ENCODE measurements around the gene CIDEA.
A peak's percentile ranks its signal among the peaks of the same experiment; 100 is the strongest.
"Not testable (repeated sequence)": the region's sequence is repeated elsewhere in the genome, so short reads cannot be mapped to it uniquely, and the experiment has no call there.

The CIDEA gene, protein sequence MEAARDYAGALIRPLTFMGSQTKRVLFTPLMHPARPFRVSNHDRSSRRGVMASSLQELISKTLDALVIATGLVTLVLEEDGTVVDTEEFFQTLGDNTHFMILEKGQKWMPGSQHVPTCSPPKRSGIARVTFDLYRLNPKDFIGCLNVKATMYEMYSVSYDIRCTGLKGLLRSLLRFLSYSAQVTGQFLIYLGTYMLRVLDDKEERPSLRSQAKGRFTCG

DNA sequence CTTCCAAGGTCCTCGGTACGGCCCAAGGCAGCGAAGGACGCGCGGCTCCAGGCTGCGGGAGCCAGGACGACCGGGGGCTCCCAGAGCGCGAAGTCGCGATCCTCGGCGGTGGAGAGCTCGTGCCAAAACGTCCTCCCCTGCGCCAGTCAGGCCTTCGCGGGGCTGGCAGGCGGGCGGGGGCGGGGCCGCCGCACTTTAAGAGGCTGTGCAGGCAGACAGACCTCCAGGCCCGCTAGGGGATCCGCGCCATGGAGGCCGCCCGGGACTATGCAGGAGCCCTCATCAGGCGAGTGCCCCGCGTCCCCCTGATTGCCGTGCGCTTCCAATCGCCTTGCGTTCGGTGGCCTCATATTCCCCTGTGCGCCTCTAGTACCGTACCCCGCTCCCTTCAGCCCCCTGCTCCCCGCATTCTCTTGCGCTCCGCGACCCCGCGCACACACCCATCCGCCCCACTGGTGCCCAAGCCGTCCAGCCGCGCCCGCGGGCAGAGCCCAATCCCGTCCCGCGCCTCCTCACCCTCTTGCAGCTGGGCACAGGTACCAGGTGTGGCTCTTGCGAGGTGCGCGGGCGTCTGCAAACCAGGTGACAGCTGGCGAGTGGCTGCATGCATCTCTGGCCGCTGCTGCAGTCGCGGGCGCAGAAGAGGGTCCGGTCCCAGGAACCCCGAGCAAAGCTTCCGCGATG is at the start of gene CIDEA:
CIDEA (plus strand) TSS at position 226 of the 684 bp plus-strand sequence; CDS start at position 249, 23 bp downstream.
- no peak for DNase-seq

DNA sequence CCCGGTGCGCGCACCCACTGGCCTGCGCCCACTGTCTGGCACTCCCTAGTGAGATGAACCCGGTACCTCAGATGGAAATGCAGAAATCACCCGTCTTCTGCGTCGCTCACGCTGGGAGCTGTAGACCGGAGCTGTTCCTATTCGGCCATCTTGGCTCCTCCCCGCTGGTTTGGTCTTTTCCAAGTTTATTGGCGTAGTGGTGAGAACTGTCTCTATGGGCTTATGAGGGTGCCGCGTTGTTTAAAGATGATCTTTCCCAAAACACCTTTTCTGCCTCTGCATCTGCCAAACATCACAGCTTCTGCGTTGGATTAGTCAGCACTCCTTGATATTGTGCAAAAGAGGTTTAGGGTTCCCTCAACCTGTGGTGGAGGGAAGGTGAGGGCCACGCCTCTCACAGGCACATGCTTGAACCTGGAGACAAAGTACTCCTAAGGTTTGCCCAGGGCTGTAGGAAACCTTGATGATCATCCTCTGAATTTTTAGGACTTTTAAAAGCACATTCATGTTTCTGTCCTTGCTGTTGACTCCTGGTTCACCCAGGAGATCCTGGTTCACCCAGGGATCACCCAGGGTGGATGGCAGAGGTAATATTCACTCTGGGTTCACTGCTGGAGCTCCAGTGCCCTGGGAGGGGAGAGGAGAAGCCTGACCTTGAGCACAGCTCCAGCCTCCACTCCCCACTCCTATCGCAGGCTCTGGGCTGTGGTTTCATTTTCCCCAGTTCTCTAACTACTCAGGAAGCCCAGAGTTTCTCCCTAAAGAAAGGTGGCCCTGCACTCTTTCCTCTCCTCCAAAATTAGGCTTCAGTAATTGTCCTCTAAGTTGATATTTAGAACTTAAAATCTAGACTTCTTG is 45.6 kb upstream of the CIDEA start:
- not testable (repeated sequence) for DNase-seq

DNA sequence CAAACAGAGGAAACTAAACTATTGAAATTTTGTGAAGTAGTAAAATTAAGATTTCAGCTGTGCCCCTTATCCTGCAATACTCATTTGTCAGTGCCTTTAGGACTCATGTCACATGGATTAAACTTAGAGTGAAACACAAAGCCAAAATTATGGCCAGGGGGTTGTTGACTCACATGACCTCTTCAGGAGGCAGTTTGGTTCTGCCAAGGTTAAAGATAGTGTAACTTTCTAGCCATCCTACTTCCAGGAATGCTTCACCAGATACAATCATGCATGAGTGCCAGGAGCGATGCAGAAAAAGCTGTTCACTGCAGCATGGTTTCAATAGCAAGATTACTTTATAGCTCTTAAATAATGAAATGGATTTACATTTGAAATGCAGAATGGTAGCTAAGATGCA is 41.9 kb upstream of the CIDEA start:
- not testable (repeated sequence) for DNase-seq

DNA sequence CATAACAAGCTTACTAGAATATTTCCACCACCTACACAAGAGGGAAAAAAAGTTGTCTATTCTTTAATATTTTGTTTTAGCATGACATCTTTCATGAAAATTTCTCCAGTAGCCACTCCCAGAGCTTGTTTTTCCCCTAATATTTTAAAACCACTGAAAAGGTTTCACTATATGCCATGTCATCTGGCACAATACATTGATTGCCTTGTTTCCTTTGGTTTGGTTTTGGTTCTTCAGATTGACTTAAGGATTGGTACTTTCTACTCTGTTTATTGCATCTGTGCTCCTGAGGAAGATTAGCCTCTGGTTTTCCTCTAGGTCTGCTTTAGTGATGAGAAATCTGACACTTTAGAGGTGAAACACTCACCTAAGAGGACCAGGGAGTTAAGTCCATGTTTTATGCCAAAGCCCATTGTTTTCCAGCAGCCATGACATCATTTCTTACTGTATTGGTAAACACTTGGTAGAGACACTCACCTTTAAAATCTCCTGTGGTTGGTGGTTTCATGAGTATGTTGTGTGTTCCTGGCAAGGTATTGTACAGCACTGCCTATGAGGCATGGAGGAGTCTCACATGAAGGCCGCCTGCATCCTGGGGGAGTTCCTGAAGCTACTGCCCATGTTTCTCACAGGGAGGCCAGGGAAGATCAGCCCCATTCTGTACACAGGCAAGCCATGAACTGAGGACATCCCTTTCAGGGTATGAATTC is 39.7 kb upstream of the CIDEA start:
- DNase-seq, result not testable (repeated sequence)

DNA sequence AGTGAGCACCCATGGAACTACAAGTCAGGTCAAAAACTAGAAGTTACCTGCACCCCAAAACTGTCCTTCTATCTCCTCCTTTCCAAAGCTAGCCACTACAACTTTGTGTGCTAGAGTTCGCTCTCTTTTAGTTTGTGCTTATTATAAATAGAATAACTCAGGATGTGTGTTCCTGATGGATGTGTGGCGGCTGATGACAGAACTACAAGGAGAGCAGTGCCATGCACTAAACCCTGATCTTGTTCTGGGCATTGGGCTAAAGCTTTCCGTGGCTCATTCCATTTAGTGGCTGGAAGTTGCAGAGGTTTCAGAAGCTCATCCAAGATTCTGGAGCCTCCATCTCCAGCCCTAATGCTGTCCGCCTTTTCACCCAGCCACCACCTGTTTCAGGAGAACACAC is 37.7 kb upstream of the CIDEA start:
- DNase-seq, result not testable (repeated sequence)

- DNase-seq, result not testable (repeated sequence)
Measured at GRCh38 chr18:12218603-12219002, 35.6 kb upstream of the CIDEA start.

GRCh38 chr18:12222041-12222440 is 32.1 kb upstream of the CIDEA start:
- not testable (repeated sequence) for DNase-seq

DNA sequence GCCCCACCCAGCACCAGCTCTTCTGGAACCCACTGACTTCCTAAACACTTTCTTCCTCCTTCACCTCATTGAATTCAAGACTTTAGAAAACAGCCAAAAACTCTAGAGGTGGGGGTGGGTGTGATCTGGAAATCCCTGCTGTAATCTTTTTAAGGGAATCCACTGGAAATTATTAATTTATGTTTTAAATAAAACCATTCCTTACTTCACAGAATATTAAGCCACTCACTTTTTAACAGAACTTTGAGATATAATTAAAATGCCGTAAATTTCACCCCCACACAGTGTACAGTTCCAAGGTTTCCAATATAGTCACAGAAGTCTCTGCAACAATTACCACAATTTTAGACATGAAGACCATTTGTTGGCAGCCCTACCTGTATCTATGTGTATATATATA is 30.8 kb upstream of the CIDEA start:
- DNase-seq, result not testable (repeated sequence)

GRCh38 chr18:12226807-12227206 is 27.4 kb upstream of the CIDEA start:
- DNase-seq, result not testable (repeated sequence)

GRCh38 chr18:12227399-12228186 is 26.6 kb upstream of the CIDEA start:
- DNase-seq, result not testable (repeated sequence)

GRCh38 chr18:12228308-12228707 is 25.9 kb upstream of the CIDEA start:
- not testable (repeated sequence) for DNase-seq

- DNase-seq, result not testable (repeated sequence)
Measured at GRCh38 chr18:12230561-12230960, 23.6 kb upstream of the CIDEA start.

DNA sequence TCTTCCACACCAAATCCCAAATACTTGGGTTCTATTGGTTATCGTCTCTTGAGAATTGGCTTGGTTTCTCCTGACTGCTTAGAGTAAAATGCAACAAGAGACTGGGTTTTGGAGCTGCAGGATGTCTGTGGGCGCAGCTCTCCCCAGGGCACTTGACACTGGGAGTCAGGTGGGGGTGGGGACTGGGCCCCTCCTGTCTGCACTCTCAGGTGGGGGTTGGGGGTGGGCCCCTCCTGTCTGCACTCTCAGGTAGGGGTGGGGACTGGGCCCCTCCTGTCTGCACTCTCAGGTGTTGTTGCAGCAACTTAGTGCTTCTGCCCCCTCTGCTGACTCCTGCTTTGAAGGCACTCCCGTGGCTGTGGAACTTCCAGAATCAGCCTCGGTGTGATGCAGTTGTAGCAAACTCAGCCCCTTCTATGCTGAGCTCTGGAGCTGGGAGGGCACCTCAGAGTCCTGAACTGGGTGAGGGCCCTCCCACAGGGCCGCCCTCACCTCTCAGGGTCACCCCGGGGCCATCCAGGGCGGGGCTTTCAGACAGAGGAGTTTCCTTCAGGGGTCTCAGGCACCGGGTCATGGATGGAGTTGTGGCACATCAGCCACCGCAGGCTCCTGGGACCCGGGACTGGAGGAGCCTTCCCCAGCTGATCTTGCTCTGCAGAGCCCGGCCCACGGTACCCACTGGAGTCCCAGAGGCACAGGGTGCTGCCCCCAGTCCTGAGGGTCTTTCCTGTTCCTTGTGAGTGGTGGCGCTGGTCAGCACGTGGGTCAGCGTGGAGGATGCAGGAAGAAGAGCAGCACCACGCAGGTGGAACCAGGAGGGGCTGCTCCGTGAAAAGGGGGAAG is 22.9 kb upstream of the CIDEA start:
- no peak for DNase-seq

- DNase-seq, result no peak
Measured at GRCh38 chr18:12231986-12232385, 22.2 kb upstream of the CIDEA start.

DNA sequence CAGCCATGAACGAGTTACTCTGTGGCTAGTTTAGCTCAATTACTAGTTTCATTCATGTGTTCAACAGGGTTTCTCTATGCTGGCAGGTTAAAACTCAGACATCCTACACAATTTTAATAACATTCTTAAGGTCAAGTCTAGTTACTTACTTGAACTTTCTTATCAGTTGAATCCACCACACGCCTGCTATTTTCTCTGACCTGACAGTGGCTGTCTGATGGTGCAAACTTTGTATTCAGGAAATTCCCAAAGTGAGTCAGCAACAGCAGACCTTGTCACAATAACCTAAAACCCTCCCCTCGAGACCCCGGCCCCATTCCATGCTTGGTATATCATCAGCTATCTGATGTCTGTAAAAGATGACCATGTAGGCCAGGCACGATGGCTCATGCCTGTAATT is 20.8 kb upstream of the CIDEA start:
- DNase-seq, result no peak

DNA sequence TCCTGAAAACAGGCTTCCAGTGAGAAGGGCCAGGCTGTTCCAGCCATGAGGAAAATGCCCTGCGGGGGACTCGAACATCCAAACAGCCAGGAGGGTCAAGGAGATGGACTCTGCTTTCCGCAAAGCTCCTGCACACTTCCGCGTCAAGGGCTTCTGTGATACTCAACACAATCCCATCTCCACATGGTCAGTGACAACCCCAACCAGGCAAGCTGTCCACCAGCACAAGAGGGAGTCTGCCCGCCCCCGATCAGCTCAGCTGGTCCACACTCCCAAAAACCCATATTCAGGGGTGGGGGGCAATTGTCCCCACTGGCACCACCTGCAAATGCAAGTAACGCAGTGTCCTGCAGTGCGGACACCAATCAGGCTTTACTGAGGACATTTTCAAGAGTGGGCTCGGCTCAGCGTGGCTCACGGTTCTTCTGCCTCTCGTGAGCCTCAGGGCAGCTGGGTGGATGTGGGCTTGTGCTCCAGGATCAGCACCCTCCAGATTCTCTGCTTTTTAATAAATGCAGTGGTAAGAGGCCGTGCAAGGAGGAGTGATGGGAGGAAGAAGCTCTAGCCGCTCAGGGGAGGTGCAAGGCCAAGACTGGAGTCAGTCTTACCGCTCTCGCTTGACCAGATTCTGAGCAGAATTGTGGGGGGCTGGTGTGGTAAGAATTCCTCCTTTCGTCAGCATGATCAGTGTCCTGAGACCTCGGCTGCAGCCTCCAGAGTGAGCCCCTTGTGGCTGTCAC is 19.5 kb upstream of the CIDEA start:
- DNase-seq, result no peak

DNA sequence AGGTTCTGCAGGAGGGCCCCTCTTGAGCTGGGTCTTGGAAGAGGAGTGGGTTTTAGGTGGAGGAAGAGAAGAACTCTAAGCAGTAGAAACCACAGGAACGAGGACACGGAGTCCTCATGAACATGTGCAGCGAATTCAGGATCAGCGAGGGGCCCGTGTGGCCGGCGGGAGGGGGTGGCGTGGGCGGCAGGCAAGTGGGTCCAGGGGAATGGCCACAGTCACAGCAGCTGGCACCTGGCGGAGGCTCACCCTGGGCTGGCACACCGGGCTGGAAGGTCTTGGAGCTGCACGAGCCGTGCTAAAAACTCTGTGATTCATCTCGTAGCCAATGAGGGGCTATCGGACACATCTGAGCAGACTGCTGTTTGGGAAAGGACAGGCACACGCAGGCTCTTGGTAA is 18.0 kb upstream of the CIDEA start:
- no peak for DNase-seq

GRCh38 chr18:12236934-12237832 is 17.0 kb upstream of the CIDEA start:
- peak; percentile 39 to 49 for DNase-seq

DNA sequence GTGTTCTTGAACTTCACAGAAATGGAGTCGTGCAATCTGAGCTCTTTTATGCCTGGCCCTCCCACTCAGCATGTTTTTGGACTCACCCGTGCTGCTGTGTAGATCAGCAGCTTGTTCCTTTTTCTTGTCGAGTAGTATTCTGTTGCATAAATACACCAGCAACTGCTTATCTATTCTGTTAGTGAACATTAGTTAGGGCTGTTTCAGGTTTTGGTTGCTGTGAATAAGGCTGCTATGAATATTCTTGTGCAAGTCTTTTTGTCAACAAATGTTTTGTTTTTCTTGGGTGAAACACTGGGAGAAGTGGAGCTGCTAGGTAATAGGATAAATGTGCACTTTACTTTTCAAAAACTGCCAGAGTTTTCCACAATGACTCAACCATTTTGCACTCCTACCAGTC is 15.3 kb upstream of the CIDEA start:
- DNase-seq, result no peak
